Ovary (tissue), 3 donors: ENCODE data around the gene STX2.

ENCODE experiments used
- CTCF ChIP-seq, 3 donors: fragments of 450-650 bp in 2 of 3; fragments of 200-600 bp in 1 of 3; IDR thresholded peaks; one replicate each; pipeline versions ENCODE4 v1.5.1 to v1.8.0; 2016 to 2022; ENCODE audit warnings: antibody characterized with exemption in 3 of 3, mild to moderate bottlenecking in 1 of 3
- EP300 ChIP-seq: sonication (generic); formaldehyde crosslinking; IDR thresholded peaks from one replicate; pipeline ENCODE4 v1.6.1; 2017; ENCODE audit warnings: antibody characterized with exemption
- POLR2A ChIP-seq: fragments of 450-650 bp; IDR thresholded peaks from one replicate; pipeline ENCODE4 v1.6.1; 2017; ENCODE audit warnings: antibody characterized with exemption, mild to moderate bottlenecking, moderate library complexity
- donor health status: DM: no; HTN: no; CAD: no.

- TF ChIP-seq EP300 (no peak), CTCF (IDR thresholded peaks at IDR 0.05) (no peak), POLR2A (no peak)
These were observed 95.4 kb downstream of the STX2 start for GRCh38 chr12:130743606-130744005.
